Head of caudate nucleus (tissue), 42 donors: ENCODE measurements around the gene WWOX.

Experiments used
- DNase-seq, 42 donors: peaks; one replicate each; pipeline versions ENCODE4 v3.0.0 to v3.0.0-alpha.2; 2020 to 2021; ENCODE audit warnings: mixed read lengths in 7 of 42
- intact Hi-C: fragments of 100-400 bp; cut with DNase I; formaldehyde crosslinking; loops from one replicate; pipeline ENCODE4 v1.15.0; 2022

Gene WWOX

DNA sequence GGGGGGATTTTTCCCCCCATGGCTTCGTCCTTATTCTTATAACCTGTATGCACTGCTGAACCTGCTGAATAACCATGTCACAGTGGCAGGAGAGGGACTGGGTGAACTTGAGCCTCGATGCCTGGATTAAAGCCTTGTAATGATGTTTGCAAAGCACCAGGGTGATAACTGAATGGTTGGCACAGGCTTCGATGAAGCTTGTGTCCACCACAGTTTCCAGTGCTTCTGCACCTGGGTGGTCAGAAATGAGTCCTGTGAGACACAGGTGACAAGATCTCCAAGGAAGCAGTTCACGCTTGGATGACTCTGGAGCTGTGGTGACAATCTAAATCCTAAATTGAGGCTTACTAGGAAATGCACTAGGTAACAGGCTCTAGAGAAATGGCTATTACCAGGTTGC, 771.8 kb downstream of the WWOX start:
- intact Hi-C loops: no loop called here
- no peak for DNase-seq

DNA sequence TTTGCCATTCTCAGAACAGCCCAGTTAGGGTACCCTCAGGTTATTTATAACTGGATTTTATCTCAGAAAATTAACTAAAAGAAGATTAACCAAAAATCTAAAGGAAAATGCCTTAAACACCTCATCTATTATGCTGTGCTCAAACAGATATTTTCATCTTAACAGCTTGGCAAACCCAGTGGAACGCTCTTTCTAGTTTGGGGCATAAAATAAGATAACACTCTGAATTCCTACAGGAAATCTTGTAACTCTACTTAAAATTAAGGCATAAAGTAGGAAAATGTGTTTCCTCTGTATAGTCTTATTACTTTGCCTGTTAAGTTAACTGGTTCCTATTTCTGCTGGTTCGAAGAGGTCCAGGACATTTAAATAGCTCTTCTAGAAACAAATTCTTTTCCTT, 777.2 kb downstream of the WWOX start:
- DNase-seq: no peak
- intact Hi-C loops: no loop called here

DNA sequence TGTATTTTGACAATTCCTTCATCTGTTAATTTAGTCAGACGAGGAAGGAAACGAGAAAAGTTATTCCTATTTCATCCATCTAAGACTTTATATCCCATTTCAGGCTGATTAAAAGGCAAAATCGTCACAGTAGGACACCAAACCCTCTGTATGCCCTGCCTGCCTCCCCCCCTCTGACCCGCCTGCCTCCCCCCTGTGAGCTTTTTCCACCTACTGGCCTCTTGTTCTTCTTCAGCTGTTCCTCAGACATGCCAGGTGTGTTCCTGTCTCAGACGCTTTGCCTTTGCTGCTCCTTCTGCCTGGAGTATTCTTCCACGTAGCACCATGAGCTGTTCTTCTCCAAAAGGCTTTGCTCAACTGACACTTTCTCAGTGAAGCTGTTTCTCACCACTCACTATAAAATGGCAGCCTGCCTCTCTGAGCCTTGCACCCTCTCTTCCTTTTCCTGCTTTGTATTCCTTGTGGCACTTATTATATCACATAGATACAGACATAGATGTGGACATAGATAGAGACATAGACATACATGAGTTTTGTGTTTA, 777.7 kb downstream of the WWOX start:
- intact Hi-C loops: no loop called here
- DNase-seq: no peak

DNA sequence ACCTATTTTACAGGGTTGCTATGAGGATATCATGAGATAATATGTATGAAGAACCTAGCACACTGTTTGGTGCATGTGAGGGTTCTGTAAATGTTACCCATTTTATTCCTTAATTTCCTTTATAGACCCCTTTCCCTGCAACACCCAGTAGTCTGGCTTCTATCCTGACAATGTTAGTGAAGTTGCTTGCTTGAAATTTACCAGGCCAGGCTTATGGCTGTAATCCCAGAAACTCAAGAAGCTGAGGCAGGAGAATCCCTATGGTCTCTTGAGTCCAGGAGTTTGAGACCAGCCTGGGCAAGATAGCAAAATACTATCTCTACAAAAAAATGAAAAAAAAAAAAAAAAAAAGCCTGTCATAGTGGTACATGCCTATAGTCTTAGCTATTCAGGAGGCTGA, 779.1 kb downstream of the WWOX start:
- intact Hi-C loops: no loop called here
- no peak for DNase-seq

DNA sequence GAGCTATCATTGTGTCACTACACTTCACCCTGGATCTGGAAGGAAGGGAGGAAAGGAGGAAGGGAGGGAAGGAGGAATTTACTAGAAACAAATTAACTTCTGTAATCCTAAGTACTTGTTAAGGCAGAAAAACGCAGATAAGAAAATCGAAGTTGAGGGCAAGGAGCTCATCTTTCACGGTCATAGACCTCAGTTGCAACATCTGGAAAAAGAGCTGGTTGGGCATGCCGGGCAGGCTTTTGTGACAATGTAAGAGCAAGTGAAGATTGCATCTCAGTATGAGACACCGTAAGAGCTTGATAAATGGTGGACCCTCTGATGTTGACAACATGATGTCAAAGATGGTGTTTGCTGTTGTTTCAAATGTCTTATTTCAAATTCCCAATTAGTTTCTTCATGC, 779.6 kb downstream of the WWOX start:
- intact Hi-C loops: no loop called here
- DNase-seq: no peak

DNA sequence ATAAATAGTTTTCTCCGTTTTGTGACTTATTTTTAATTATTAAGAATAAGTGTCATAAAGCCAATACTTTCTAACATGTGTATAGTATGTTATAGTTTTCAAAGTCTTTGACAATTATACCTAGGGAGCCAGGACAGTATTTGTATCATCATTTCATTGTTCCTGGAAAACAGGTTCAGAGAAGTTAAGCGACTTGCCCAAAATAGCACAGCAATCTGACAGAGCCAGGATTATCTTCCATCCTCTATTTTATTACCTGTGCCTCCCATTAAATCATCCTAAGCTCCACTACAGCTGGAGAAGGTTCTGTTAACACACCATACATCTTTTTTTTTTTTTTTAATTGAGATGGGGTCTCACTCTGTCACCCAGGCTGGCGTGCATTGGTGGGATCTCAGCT, 782.7 kb downstream of the WWOX start:
- intact Hi-C loops: no loop called here
- DNase-seq: no peak

DNA sequence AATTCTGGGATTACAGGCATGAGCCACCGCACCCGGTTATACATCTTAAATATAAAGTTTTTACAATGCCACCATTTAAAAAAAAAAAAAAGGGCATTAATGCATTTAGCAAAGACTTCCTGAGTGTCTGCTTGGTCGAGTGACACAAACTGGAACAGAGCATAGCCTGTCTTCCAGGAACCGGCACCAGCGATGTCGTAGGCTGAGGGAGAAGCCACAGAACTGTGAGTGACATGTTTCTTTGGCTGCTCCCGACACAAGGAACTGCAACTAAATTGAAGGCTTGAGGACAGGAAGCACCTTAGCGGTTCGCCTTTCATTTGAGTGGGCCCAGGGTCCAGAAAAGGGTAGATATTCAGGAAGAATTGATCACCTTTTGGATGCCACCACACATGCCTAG, 783.3 kb downstream of the WWOX start:
- intact Hi-C loops: no loop called here
- DNase-seq: no peak

DNA sequence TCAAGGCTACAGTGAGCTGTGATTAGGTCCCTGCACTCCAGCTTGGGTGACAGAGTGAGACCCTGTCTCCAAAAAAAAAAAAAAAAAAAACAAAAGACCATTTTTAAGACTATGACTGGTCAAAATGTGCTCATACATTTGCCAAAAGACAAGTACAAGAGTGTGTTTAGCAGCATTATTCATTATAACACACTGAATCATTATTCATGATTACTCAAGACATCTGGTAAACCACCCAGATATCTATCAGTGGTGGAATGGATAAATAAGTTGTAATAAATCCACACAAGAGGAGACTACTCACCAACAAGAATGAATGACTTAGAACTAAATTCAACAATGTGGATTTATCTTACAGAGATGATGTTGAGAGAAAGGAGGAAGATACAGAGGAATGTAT, 784.8 kb downstream of the WWOX start:
- DNase-seq: no peak
- intact Hi-C loops: no loop called here

DNA sequence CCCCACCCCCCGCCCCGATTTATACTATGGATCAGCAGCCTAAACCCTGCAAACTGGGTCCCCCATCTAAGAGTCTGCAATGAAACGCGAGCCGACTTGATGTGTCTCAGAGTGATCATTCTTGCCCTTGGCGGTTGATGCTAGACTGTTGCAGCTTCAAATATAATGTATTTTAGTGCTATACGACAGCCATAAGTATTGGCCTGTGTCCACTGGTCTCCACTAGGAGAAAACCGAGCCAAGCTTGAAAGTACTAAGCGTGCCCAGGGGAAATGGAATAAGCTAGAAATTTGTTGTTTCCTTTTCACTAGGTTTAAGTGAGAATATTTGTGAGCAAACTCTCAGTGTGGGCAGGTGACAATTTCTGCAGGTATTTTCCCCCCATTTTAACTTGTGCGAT, 789.9 kb downstream of the WWOX start:
- no peak for DNase-seq
- intact Hi-C loops: no loop called here

DNA sequence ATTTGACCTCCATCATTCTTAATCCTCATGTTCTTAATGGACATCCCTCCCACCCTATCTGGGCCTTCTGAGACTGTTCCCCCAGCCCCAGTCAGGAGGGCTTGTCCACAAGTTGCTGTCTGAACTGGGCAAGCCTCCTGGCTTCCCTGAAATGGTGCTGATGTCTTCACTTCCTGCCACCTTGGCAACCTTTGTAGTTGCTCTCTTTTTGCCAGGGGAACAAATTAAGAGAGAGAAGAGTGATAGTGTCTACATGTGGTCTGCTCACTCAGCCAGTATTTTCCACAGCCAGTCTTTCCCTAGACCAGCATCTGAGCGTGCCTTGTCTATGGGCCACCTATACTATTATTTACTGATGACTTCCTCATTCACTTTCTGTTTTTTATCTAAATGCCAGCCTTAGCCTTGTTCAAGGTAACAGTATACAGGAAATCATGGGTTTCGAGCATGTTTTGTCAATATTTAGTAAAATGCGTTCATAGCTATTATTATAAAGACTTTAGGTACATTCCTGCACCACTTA, 791.0 kb downstream of the WWOX start:
- no peak for DNase-seq

DNA sequence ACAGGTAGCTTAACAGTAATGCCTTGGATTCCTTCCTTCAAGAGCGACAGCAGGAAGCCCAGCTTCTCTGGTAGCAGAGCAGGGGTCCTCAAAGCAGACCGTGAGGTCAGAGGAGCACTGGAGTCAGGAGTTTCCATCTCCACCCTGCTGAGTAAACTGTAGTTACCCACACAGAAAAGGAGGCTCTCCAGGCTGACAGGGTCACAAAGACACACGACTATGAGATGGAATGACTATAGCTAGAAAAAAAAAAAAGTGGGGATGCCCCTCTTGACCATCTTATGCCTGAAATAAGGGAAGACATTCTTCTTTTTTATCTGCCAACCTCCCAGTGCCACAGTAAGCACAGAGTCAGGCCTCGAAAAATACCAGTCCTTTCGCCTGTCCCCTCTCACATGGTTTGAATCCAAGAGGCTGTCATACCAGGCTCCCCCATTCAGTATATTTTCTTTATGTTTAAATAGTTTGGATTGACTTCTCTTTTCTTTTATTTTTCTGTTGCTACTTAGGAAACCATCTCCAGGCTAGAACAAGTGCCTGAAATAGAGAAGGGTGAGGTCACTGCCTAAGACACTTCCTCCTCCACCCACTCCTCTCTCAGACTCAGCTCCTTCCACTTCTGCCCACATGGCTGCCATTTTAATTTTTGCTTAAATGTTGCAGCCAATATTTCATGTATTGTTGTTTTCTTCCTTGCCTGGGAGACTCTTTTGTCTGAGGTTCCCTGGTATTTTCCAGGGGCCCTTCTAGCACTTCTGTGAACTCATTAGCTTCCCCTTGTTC, 793.7 kb downstream of the WWOX start:
- no peak for DNase-seq
- intact Hi-C loops: no loop called here

More for the DNA sequence above, 791.0 kb downstream of the WWOX start:
- intact Hi-C loops: no loop called here

DNA sequence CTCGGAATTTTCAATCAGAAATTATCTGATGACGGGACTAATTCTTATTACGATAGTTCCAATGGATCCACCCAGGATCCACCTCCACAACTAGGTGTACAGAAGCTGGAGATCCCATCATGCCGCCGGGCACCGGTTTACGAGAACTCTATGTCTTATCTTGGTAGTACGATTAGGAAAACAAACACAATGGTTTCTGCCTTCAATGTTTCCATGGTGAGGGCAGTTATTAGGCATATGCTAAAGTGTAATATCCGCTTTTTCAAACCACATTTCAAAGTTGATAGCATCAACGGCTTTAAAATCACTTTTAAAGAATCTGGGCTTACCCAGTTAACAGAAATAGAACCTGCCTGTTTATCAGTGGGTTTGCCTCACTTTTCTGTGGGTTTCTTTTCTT, 795.4 kb downstream of the WWOX start:
- intact Hi-C loops: no loop called here
- DNase-seq: no peak

DNA sequence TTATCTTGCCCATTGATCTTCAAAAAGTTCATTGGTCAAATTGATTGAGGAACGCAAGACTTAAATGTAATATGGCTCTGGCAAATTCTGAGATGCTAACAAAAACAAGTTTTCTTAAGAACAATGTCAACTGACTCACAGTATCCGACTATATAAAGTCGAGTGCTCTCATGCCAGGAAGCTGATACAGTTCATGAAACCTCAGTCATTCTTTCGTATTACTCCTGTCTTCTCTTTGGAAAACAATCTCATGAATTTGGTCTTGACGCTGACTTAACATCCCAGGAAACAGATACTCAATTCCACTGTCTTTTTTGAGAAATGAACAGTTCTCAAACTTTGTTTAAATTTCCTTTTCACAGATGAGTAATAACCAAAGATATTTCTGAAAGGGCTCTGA, 796.2 kb downstream of the WWOX start:
- DNase-seq: no peak
- intact Hi-C loops: no loop called here

DNA sequence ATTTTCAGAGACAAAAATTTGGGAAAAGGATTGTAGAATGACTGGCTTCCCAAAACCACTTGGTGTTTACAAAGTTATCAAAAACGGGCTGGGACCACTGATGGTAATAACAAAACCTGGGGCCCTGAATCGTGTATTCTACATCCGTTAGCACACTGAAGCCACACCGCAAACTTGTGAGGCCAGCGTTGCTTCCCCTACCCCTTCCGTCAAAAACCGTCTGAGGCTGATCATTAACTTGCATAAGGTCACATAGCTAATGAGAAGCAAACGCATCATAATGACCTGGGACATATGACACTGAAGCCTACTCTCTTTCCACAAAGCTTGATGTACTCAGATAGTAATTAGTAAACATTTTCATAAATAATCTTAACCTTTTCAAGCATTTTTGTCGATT, 796.8 kb downstream of the WWOX start:
- DNase-seq: no peak
- intact Hi-C loops: no loop called here

DNA sequence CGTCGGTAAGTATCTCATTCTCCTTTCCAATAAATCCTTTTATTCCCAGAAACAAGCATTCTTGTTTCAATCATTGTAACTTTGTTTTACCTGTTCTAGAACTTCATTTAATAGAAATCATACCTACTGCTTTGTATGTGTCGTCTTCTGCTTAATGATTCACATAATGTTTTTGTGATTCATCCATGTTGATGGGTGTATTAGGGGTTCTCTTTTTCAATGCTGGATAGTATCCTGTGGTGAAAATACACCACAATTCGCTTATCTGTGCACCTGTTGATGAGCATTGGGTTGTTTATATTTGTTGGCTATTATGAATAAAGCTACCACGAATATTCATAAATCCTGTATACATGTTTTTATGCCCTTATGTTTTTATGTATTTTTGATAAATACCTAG, 797.8 kb downstream of the WWOX start:
- intact Hi-C loops: no loop called here
- no peak for DNase-seq

DNA sequence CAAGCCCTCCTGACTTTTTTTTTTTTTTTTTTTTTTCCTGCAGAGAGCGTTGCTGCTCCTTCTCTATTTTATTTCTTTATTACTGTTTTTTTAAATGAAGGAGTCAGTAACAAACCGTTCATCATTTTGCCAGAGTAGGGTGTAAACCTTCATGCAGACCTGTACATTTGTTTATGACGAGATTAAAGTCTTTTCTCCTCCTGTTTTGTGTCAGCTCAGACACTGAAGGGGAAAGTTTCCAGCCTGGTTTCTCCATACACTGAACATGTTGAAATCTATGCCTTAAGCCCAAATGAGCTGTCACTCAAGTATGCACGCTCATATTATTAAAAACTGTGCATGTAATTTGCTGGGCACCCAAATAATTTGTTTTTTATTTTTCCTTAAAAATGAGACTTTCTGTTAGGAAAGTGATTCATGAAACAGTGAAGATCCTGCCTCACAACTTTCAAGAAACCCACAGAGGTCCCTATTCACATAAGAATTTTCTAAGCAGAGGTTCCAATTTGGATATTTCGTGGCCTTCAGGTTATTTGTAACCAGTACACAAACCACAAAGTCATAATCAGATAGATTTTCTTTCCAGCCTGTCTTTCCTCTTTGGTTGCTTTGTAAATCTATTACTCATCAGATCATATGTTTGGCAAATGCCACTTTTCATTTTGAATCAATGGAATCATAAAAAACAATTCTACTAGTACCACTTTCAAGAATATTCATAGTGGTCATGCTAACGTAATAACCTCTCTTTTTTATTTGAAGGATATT, 800.8 kb downstream of the WWOX start:
- no peak for DNase-seq
- intact Hi-C loops: no loop called here

DNA sequence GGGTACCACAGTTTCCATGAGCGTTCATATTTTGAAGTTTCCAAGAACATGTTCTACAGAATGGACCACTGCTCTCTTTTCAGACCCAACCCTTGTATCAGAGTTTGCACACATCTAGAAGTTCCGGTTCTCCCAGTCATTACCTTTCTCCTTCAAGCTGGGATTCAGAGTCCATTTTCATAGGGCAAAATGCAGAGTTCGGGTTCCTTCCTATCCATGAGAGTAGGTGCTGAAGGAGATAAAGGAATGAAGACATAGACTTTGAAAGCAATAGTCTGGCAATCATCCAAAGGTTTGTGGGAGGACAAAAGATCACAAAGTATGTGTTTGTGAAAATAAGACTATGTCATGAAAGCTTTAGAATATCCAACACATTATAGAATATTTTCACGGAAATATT, 801.5 kb downstream of the WWOX start:
- DNase-seq: no peak
- intact Hi-C loops: no loop called here

DNA sequence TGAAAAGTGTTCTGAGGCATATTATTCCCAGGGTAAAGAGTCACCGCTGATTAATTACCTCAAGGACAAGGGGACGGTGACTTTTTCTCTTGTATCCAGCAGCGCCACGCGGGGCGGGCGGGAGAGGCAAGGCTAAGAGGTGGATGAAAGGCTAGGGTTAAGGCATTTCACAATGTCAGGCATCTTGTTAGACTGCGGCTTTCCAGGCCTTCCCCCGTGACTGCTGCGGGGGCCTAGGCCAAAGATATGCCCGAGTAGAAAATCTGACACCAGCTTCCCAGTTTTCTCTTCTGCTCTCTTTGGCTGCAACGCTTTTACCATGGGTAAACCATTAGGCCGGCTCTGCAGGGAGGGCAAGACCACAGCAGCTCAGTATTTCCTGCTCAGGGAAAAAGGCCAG, 802.9 kb downstream of the WWOX start:
- no peak for DNase-seq
- intact Hi-C loops: no loop called here

DNA sequence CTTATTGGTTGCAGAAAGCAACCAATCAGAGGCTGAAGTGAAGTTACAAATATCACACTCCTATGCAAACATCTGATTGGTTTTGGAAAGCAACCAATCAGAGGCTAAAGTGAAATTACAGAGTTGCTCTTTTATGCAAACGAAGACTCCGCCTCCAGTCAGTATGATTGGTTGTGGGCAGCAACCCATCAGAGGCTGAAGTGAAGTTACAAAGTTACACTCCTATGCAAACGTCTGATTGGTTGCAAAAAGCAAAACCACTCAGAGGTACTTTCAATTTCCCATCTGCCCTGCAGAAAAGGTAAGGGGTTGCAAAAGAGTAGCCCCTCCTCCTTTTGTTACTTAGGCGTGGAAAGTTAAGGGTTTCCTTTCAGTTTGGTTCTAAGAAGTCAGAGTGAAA, 803.8 kb downstream of the WWOX start:
- DNase-seq: no peak
- intact Hi-C loops: no loop called here

DNA sequence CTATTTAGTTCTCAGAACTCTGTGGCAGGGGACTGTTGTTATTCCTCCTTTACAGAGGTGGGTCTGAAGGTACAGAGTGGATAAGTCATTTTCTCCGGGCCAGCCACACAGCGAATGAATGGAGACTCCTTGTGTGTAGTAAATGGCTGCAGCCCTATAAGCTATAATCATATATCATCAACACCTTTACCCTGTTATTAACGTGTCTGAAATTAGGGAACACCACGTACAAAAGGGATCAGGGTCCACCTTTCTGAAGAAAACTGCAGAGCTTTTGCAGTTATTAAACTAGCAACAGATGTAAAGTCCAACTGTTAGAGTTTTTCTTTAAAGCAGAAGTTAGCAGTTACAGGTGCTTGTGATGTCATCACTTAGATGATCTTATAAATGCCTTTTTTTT, 804.4 kb downstream of the WWOX start:
- intact Hi-C loops: no loop called here
- DNase-seq: no peak

DNA sequence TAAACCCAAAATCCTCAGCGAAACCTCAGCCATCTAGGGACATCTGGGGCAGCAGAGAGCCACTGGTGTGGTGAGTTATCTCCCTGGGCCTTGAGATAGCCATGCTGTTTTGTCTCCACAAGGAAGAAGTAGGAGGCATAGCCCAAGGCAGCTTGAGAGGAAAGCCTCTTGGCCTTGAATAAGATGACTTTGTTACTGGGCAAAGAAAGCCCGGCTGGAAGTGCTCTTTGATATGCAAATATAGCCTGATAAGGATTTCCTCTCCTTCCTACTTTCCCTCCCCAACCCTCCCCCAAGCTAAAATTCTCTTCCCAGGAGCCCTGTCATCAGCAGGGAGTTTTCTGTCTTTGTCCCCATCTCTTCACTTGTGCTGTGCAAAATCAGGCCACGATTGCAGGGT, 806.7 kb downstream of the WWOX start:
- intact Hi-C loops: no loop called here
- DNase-seq: no peak
